ENCODE results near the gene DST. TPM values are rescaled to one million over a fixed set of nuclear protein-coding genes. Genes with fewer than 3 reads are reported as not detected.

DST gene
- total RNA-seq, 2 experiments from 2014 or later = 5.7 to 5.9 TPM

DNA sequence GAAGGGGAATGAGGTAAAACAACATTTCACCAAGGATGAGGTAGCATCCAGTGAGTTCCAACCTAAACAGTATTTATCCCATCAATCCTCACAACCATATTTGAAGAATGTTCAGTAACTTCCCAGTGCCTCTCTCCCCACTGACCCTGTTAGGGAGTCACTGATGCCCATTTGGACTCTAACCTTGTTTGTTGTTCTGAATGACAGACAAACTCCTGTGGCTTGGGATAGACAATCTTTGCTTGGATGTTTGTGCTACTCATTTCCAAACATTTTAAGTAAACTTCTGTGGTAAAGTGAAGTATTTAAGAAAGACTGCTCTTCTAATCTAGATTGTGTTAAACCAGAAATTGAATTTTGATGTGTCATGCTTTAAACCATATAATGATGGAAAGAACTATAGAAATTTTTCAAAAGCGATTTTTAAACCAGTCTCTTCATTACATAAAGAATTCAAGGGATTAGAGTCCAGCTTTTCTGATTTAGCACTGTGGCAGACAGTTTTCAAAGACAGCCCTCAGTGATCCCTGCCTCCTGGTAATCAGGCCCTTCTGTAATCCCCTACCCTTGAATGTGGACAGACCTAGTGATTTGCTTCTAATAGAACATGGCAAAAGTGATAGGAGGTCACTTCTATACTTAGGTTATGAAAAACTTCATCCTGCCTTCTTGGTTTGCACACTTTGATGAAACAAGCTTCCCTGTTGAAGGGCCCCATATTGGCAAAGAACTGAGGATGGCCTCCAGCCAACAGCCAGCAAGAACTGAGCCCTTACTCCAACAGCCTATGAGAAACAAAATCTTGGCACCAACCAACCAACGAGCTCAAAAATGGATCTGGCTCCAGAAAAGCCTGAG is 191.6 kb downstream of the DST start:
- no peak overlapping the region for H3K27ac ChIP-seq (ENCODE audit: low read depth in 1 of 2, low read length in 2 of 2)
- Mint-ChIP-seq H3K4me1 (ENCODE audit: low read depth) (no peaks in the 10 kb centered on the region), H3K36me3 (ENCODE audit: low read depth) (no peaks in the 10 kb centered on the region), H3K4me3 (no peak overlapping the region), H3K9me3 (no peaks in the 10 kb centered on the region), H3K27ac (no peak overlapping the region), H3K27me3 (no peaks in the 10 kb centered on the region)
- H3K4me1 ChIP-seq (ENCODE audit: insufficient read depth, low read length) = no peaks in the 10 kb centered on the region
- DNase-seq = no peak
- H3K4me3 ChIP-seq (ENCODE audit: low read length) = no peak overlapping the region
- no peak for ATAC-seq (ENCODE audit: poor library complexity)
- TF ChIP-seq, protein P1, sequence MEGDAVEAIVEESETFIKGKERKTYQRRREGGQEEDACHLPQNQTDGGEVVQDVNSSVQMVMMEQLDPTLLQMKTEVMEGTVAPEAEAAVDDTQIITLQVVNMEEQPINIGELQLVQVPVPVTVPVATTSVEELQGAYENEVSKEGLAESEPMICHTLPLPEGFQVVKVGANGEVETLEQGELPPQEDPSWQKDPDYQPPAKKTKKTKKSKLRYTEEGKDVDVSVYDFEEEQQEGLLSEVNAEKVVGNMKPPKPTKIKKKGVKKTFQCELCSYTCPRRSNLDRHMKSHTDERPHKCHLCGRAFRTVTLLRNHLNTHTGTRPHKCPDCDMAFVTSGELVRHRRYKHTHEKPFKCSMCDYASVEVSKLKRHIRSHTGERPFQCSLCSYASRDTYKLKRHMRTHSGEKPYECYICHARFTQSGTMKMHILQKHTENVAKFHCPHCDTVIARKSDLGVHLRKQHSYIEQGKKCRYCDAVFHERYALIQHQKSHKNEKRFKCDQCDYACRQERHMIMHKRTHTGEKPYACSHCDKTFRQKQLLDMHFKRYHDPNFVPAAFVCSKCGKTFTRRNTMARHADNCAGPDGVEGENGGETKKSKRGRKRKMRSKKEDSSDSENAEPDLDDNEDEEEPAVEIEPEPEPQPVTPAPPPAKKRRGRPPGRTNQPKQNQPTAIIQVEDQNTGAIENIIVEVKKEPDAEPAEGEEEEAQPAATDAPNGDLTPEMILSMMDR (IDR thresholded peaks at IDR 0.05) = no peak
- no peaks in the 10 kb centered on the region for H3K27me3 ChIP-seq (ENCODE audit: control insufficient read depth in 1 of 2, insufficient read depth in 2 of 2, low read length in 2 of 2)
- CTCF ChIA-PET = no interaction called here
- no peaks in the 10 kb centered on the region for H3K36me3 ChIP-seq (ENCODE audit: insufficient read depth, low read length)
- POLR2A ChIA-PET = no interaction called here
- no peaks in the 10 kb centered on the region for H3K9me3 ChIP-seq (ENCODE audit: control insufficient read depth in 1 of 2, insufficient read depth in 1 of 2, low read length in 2 of 2)
- intact Hi-C loops (cut with DNase I, micrococcal nuclease) = no loop called here

DNA sequence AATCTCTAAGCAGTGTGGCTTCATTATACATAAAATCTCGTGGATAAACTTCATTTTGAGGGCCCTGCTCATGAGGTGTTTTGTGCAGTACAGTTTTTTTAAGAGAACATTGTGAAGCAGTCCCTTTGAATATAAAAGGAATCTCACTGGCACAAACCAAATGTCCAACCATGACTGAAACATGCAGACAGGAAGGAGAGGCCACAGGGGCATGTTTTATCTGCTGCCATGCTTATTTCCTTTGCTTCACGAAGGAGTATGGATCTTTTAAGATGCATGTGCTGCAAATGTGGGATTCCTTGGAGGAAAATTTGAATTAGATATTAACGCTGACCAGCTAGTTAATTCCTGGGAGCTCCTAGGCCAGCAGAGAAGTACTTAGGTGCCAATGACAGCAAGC is 192.3 kb downstream of the DST start:
- Histone ChIP-seq H3K9me3 (ENCODE audit: control insufficient read depth in 1 of 2, insufficient read depth in 1 of 2, low read length in 2 of 2) (no peaks in the 10 kb centered on the region), H3K27ac (ENCODE audit: low read depth in 1 of 2, low read length in 2 of 2) (no peak overlapping the region), H3K4me1 (ENCODE audit: insufficient read depth, low read length) (no peaks in the 10 kb centered on the region), H3K36me3 (ENCODE audit: insufficient read depth, low read length) (no peaks in the 10 kb centered on the region), H3K27me3 (ENCODE audit: control insufficient read depth in 1 of 2, insufficient read depth in 2 of 2, low read length in 2 of 2) (no peaks in the 10 kb centered on the region), H3K4me3 (ENCODE audit: low read length) (no peak overlapping the region)
- no peak for DNase-seq
- H3K9me3 Mint-ChIP-seq = no peaks in the 10 kb centered on the region
- POLR2A ChIA-PET = no interaction called here
- H3K4me1 Mint-ChIP-seq (ENCODE audit: low read depth) = no peaks in the 10 kb centered on the region
- CTCF ChIA-PET = no interaction called here
- H3K27me3 Mint-ChIP-seq = no peaks in the 10 kb centered on the region
- H3K27ac Mint-ChIP-seq = no peak overlapping the region
- TF ChIP-seq, protein P1 (IDR thresholded peaks at IDR 0.05) = no peak
- intact Hi-C loops (cut with DNase I, micrococcal nuclease) = no loop called here
- H3K36me3 Mint-ChIP-seq (ENCODE audit: low read depth) = no peaks in the 10 kb centered on the region
- no peak overlapping the region for H3K4me3 Mint-ChIP-seq
- no peak for ATAC-seq (ENCODE audit: poor library complexity)

DNA sequence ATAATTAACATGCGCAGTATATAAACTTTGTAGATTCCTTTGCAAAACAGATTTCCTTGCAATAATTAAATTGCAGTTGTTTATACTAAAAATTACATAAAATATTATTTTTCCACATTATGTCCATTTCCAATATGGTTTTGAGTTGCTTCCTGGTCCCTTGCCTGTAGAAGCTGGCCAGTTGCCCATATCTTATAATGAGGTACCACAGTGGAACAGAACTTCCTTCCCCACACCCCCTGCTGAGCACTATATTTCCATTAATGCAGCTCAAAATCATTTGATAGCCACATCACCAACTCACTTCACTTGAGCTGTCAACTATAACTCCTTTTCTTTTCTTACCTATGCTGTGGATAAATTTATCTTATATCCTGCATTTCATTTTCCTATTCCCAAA is 194.6 kb downstream of the DST start:
- H3K9me3 Mint-ChIP-seq = no peaks in the 10 kb centered on the region
- H3K4me3 Mint-ChIP-seq = no peak overlapping the region

More for the DNA sequence above, 194.6 kb downstream of the DST start:
- Mint-ChIP-seq H3K27ac (no peak overlapping the region), H3K36me3 (ENCODE audit: low read depth) (no peaks in the 10 kb centered on the region), H3K4me1 (ENCODE audit: low read depth) (no peaks in the 10 kb centered on the region), H3K27me3 (no peaks in the 10 kb centered on the region)
- POLR2A ChIA-PET = no interaction called here
- Histone ChIP-seq H3K9me3 (ENCODE audit: control insufficient read depth in 1 of 2, insufficient read depth in 1 of 2, low read length in 2 of 2) (peaks cover 0 to 4% of the 10 kb centered on the region in 2 experiments), H3K27ac (ENCODE audit: low read depth in 1 of 2, low read length in 2 of 2) (no peak overlapping the region), H3K4me1 (ENCODE audit: insufficient read depth, low read length) (no peaks in the 10 kb centered on the region), H3K27me3 (ENCODE audit: control insufficient read depth in 1 of 2, insufficient read depth in 2 of 2, low read length in 2 of 2) (no peaks in the 10 kb centered on the region), H3K36me3 (ENCODE audit: insufficient read depth, low read length) (no peaks in the 10 kb centered on the region), H3K4me3 (ENCODE audit: low read length) (no peak overlapping the region)
- intact Hi-C loops (cut with DNase I, micrococcal nuclease) = no loop called here
- TF ChIP-seq, protein P1 (IDR thresholded peaks at IDR 0.05) = no peak
- CTCF ChIA-PET = no interaction called here
- no peak for DNase-seq
- no peak for ATAC-seq (ENCODE audit: poor library complexity)

Measured in CD4-positive, alpha-beta T cell (primary cell).